GM19438 (cell line): ENCODE data around the gene XG.

Source experiments
- ATAC-seq: cut with Tn5 transposase; IDR thresholded peaks from one replicate; pipeline ENCODE4 v1.9.1; 2021; ENCODE audit warnings: low read depth; ENCODE audit not compliant: unreplicated experiment

The XG gene

DNA sequence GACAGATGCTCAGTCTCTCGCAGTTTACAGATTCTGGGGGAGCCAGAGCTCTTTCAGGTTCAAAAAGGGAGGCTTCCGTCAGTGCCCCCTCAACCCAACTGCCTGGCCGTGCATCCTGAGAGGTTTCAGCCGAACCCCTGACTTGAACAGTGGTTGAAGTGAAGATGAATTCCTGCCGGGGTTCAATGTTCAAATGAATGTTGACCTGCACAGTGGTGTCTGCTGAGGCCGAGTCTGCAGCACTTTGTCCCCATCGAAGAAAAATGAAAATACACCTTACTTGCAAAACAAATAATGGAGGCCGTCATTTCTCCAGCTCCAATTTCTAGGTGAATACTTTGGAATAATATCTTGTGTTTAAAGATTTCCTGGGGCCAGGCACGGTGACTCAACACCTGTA, 110.6 kb downstream of the XG start:
- ATAC-seq = no peak

DNA sequence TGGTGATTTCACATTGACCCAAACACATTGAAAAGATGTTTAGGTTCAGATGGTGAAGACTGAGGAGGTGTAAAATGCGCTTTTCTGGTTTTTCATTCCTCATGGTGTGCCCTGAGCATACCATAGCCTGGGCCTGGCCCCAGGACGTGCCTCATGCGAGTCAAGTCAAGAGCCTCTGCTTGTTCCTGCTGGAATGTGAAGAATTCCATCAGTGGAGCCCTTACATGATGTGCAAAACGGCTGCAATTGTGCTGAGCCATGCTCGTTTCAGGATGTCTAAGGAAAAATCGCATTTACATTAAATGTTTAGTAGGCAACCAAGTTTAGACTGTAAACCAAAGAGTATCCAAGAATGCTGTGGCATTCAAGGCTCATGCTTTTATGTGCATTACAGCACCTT, 111.8 kb downstream of the XG start:
- no peak for ATAC-seq
